GM19023 (cell line): ENCODE results near the gene BCL7A.
"Not testable (repeated sequence)": the region's sequence is repeated elsewhere in the genome, so short reads cannot be mapped to it uniquely, and the experiment has no call there.

Source experiments
- ATAC-seq: cut with Tn5 transposase; IDR thresholded peaks from one replicate; pipeline ENCODE4 v1.9.1; 2021; ENCODE audit warnings: mild to moderate bottlenecking, moderate library complexity; ENCODE audit not compliant: unreplicated experiment

The BCL7A gene

DNA sequence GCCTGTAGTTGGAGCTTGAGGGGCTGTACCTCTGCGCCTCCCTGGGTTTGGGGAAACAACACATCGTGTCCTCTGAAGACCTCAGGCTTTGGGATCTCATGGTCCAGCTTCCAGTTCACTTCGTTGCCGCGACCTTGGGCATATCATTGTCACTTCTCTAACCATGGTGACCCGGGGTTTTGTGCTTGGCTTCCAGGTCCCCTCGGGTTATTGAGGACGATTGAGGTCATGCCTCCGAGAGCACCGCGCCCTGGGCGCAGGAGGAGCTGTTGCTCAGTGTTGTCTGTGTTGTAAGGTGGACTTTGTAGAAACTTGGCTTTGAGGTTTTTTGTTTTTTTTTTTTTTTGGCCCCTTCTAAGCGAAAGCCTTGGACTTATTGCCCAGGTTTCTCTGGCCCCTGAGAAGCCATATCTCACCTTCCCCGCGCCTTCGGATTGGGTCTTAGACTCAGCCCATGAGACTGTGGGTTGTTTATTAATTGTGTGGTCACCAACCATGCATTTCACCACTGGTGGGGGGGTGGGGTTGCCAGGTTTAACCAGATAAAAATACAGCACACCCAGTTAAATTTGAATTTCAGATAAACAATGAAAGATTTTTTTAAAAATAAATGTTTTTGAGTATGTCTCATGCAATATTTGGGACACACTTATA lies 2.6 kb downstream of the BCL7A start:
- ATAC-seq, result no peak

DNA sequence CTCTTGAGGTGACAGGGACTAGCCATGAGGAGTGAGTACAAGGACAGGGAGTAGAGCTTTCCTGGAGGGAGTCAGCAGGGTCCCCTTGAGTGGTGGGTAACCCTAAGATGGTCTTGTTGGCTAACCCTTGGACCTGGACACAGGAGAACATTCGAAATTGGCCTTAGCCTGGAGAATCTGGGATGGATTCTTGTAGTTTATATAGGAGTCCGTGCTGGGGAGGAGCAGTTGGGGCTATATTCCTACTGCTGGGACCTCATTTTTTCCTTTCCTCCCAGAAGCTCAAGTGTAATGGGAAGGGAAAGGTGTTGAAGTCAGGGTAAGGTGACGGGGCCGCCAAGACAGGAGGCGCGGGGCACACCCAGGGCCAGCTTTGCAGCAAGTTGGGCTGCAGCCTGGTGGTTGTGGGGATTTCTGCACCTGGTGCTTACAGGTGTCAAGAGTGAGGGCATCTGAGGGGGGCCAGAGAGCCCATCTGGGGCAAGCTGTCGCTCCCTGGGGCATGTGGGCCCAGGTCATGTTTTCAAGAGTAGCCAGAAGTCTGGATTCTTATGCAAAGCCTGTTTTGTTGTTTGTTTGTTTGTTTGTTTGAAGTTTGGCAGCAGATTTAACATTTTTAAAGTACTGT lies 5.1 kb downstream of the BCL7A start:
- no peak for ATAC-seq

DNA sequence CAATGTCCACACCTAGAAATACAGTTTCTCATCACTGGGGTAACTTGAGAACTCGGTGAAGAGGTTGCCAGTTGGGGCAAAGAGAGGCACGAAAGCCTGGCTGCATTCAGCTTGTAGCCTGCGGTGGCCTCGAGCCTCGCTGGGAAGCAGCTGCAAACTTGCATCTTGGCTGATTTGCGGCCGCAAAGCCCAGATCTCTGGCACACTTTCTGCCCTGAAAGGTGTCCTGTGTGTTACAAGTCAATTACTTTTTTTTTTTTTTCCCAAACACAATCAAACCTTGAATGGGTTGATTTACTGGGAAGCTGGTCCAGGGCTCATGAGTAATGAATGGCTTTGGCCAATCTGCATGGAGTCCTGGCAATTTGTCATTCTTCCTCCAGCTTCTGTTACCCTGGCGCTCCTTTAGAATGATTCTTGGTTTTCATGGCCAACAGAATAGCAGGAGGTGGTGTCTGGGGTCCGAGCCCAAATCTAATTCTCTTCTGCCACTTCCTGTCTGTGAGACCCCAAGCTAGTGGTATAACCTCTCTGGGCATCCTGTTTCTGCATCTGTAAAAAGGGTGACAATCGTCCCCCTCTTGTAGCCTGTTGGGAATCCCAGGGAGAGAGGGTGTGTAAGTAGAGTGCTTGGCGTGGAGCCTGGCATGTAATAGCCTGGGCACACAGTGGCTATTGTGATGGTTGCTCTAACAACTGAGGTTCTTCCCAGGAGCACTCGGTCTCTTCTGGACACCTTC lies 6.7 kb downstream of the BCL7A start:
- ATAC-seq, result no peak

DNA sequence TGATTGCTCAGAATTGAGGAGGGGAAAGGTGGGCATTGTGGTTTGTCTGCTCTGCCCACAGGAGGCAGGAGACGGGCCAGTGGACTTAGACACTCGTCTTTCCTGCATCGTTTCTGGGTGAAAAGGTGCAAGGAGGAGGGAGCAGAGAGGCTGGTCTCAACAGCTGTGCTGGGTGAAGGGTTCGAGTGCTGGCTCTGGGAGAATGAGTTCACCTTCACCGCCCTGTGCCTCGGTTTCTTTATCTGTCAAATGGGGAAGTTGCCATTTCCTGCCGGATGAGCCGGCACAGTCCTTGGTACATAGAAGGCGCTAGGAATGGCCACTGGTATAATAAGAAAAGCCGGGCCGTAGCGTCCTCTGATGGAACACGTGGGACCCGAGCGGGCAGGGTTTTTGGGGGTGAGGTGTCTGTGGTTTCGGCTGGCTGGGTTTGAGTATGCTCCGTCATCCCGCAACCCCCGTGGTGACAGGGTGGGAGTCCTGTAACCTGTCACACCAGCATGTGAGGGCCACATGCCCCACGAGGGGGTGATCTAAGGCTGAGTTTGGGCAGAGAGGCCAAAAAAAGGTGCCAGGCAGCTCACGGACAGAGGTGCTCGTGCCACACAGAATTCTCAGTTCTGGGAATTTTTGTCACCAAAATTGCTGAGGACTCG lies 7.3 kb downstream of the BCL7A start:
- no peak for ATAC-seq

DNA sequence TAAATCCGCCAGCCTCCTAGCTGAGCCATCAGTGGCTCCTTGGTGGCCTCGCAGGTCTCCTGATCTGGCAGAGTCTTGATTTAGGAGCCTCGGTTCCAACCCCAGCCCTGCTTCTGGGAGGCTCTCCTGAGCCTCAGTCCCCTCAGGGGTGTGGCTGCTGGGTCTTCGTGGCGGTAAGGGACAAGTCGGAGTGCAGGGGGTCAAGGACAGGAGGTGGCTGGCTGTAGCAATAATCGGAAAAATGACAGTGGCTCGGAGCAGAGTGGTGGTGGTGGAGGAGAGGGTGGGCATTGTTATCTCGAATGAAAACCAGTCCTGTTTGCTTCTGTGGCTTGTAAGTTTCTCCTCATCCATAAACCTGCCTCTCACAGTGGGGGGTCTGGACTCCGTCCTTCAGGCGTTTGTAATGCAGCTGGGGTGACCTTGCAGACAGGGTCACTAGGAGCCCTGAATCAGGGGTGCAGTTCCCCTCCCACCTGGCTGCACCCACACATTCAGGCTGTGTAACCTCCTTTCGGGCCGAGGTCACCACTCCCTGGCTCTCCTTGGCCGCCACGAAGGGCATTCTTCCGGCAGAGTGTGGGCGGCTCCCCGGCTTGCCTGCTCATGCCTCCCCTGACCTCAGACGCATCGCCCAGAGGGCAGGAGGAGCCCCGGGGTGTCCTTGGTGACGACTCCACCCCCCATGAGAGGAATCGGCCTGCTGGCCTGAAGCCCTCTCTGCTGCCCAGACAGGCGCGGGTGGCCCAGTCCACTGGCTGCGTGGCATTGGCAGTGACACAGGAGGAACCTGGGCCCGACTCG lies 8.1 kb downstream of the BCL7A start:
- no peak for ATAC-seq

DNA sequence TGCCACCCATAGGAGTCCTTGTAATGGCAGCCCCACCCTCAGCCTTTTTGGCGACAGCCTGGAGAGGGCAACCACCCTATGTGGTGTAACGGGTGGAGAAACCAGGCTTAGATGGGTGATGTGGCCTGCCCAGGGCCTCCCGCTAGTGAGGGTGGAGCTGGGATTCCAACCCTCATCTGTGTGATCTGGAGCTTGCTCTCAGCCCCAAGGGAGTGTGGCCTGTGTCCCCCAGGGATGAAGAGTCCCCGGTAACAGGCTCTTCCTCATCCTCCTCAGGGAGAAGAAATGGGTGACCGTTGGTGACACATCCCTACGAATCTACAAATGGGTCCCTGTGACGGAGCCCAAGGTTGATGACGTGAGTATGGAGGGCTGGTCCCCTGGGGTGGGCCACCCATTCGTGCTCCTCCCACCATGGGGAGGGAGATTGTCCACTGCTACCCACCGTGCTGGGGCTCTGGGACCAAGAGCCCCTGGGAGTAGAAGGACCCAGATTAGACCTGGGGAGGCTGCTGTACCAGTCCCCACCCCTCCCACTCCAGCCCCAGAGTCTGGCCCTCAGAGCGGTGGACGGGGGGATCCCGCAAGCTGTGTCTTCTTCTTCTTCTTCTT lies 8.8 kb downstream of the BCL7A start:
- no peak for ATAC-seq

DNA sequence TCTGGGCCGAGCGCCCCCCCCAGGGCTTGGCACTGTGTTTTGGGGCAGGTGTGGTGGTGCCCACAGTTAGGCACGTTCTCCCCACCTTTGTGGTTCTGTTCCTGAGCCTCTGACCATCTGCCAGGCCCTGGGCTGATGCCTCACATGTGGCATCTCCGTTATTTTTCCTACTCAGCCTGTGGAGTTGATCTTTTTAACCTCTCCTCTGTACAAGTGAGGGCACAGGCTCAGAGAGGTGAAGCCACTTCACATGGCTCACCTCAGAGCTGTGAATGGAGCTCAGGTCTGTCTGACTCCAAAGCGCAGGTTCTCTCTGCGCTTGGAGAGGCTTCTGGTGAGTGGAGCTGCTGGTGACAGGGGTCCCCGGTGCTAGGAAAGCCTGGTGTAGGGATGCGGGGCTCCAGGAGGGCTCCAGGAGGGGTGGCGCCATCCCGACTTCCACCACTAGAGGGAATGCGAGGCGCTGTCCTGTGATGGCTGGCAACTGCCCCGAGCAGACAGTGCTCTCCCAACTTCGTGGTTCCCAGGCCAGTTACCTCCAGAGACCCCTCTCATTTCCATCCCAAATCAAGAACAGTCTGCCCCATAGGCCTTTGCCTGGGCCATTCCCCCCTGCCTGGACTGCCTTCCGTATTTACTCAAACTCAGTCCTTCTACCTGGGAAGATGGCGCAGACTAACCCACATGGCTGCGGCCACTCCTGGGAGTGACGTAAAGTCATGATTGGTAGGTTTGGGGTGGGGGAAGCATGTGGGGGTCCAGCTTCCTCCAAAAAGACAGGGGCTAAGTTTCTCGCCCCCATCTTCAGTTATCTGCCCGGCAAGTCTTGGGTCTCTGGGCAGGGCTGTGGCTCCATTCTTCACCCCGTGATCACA lies 9.9 kb downstream of the BCL7A start:
- no peak for ATAC-seq

DNA sequence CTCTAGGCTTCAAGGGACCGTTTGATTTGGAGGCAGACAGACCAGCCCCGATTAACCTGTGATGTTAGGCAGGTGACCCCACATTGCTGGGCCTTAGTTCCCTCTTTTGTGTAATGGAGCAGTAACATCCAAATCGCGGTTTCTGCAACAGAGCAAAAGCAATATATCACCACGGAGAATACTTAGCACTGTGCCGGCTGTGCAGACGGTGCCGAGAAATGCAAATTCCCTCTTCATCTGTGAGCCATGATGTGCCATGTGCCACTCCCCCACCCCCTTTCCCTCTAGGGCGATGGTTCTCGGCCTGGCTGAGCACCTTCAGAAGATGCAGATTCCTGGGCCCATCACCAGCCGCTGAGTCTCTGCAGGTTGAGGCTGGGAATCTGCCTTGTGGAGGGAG lies 10.9 kb downstream of the BCL7A start:
- no peak for ATAC-seq

DNA sequence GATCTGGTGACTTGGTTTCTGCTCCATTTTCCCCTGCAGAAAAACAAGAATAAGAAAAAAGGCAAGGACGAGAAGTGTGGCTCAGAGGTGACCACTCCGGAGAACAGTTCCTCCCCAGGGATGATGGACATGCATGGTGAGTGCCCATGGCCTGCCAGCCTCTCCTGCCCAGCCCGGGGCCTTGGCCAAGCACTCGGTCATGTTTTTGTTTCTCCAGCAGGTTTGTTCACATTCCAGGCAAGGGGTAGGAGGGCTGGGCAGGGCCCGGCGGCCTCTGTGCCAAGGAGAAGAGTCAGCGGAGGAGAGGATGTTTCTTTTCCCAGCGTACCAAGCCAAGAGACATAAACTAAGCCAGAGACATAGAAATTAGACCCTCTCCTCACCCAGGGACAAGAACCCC lies 13.6 kb downstream of the BCL7A start:
- ATAC-seq, result no peak

DNA sequence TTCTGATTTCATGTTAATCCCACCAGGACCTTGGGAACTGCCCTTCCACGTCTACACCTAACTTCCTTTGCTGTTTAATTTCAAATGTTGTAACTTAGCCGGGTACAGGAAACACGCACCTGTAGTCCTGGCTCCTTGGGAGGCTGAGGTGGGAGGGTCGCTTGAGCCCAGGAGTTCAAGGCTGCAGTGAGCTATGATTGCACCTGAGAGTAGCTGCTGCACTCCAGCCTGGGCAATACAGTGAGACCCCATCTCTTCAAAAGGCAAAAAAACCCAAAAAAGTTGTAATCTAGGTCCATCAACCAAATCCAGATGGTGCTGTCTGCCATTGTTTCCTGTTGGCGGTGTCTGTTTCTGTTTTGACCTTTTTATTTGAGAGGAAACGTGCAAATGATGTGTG lies 14.5 kb downstream of the BCL7A start:
- no peak for ATAC-seq

DNA sequence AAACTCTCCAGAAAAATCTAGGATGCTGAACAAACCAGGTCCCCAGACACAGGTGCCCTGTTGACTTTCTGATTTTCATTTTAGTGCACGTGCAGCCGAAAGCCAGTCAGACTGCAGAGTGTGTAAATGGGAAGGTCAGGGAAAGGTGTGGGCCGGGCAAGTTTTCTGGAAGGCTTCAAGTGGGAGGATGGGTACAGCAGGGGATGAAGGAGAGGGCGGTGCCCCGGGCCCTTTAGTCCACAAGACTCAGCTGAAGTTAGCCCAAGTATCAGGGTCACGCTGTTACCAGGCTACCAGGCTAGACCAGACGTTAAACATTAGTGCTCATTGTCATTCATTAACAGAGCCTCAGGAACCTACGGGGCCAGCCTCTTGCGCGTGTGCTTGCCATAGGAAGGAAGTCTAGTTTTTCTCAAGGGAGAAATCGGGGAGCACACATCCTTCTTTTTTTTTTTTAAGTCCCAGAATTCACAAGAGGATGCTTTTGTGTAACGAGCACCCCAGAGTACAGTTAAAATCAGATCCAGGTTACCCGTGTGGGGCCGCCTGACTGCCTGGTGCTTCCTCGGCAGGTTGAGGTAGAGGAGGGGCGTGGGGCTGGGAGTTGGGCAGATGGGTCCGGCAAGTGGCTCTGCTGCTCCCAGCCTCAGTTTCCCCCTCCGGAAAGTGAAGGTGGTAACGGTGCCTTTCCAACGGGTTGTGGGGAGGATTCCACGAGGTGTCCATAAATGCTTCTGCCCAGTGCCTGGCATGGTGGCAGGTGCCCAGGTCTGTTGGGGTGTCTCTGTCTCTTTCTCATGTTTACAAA lies 19.1 kb downstream of the BCL7A start:
- ATAC-seq, result no peak

DNA sequence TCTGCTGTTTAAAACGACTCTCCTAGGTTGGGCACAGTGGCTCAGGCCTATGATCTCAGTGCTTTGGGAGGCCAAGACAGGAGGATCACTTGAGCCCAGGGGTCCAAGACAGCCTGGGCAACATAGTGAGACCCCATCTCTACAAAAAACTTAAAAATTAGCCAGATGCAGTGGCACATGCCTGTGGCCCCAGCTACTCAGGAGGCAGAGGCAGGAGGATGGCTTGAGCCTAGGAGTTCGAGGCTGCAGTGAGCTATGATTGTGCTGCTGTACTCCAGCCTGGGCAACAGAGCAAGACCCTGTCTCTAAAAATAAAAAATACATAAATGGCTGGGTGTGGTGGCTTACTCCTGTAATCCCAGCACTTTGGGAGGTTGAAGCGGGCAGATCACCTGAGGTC lies 19.8 kb downstream of the BCL7A start:
- not testable (repeated sequence) for ATAC-seq

DNA sequence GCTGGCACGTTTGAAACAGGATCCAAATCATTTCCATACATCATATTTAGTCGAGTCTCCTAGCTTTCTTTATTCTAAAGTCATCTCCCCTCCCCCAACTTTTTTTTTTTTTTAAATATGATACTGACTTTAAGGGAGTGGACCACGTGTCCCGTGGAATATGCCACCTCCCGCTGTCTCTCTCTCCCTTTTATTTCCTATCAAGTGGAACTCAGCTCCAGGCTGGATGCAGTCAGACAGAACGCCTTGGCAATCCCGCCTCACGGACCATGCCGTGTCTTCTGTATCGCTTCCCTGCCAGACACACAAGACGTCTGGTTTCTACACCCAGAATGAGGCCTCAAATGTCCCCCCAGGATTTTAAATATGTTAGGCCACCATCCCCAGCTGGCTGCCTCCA lies 21.2 kb downstream of the BCL7A start:
- ATAC-seq, result no peak

DNA sequence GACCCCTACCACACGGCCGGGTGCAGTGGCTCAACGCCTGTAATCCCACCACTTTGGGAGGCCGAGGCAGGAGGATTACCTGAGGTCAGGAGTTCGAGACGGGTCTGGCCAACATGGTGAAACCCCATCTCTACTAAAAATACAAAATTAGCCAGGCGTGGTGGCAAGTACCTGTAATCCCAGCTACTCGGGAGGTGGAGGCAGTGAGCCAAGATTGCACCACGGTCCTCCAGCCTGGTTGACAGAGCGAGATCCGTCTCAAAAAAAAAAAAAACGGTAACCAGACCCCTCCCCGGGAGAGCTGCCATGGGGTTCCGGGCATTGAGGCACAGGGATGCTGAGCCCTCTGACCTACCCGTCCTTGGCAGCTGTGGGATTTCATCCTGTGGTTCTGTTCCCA lies 21.8 kb downstream of the BCL7A start:
- no peak for ATAC-seq

DNA sequence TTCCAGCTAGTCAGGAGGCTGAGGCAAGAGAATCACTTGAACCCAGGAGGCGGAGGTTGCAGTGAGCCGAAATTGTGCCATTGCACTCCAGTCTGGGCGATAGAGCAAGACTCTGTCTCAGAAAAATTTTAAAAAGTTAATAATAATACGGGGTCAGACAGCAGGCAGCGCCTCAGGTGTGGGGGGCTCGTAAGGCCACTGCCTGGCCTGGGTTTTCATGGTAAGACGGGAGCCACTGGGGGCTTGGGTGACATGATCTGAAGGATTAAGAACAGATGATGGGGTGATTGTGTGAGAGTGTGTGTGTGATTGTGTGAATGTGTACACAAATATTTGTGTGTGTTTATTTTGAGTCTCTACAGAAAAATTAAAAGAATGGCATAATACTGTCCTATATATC lies 23.6 kb downstream of the BCL7A start:
- ATAC-seq, result no peak

DNA sequence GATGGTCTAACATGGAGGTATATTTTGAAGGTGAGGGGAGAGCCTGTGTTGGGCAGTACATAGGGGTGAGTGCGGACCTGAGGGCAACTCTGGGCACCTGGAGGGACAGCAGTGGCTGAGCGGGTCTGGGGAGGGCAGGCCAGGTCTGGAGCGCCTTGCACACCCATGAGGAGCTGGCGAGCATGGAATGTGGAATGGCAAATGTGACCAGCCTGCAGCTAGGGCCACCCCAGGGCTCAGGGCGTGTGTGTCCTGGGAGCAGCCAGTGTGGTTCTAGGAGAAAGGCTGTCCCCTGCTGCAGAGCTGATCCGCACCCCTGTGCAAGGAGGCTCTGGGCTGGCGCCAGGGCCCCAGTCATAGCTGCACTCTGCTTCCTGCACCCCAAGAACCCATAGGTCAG lies 24.5 kb downstream of the BCL7A start:
- no peak for ATAC-seq

DNA sequence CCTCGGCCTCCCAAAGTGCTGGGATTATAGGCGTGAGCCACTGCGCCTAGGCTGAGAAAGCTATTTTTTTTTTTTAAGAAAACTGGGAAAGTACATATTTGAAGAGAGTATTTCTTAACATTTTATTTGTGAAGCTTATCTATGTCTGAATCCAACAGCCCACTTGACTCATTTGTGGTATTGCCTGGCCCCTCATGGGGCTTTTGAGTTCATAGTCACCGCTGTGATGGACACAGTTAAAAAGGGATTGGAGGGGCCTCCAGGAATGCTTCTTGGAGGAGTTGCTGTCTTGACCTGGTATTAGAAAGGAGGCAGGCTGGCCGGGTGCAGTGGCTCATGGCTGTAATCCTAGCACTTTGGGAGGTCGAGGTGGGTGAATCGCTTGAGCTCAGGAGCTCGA lies 26.5 kb downstream of the BCL7A start:
- ATAC-seq, result no peak

DNA sequence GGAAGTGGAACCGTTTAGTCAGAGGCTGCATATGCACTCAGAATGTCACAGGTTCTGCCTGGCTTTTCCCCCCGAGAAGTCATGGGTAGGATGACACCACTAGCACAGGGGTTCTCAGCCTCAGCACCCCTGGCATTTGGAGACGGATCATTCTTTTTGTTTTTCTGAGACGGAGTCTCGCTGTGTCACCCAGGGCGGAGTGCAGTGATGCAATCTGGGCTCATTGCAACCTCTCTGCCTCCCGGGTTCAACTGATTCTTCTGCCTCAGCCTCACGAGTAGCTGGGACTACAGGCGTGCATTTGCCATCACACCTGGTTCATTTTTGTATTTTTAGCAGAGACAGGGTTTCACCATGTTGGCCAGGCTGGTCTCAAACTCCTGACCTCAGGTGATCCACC lies 28.1 kb downstream of the BCL7A start:
- ATAC-seq, result no peak

DNA sequence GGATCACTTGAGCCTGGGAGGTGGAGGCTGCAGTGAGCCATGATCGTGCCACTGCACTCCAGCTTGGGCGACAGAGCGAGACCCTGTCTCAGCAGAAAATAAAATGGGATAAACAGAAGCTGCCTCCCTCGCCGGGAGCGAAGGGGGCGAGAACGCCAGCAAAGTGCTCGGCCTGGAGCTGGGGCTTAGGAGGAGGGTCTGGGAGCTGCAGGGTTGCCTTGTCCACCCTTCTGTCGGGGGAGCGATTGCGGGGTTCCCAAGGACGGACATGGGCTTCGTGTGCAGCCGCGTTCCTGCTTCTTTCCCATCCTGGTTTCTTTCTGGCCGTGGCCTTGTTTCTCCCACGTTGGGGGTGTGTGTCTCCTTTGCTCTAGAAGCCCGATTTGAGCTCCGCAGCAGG lies 29.0 kb downstream of the BCL7A start:
- no peak for ATAC-seq
